HG03354 (cell line): ENCODE data around the gene ADCY4.
"Not testable (repeated sequence)": the region's sequence is repeated elsewhere in the genome, so short reads cannot be mapped to it uniquely, and the experiment has no call there.

Experiments used
- ATAC-seq: cut with Tn5 transposase; IDR thresholded peaks from one replicate; pipeline ENCODE4 v1.9.1; 2021; ENCODE audit warnings: mild to moderate bottlenecking; ENCODE audit not compliant: unreplicated experiment, poor library complexity, severe bottlenecking

ADCY4 gene

GRCh38 chr14:24342889-24343288 is 8.0 kb upstream of the ADCY4 start:
- no peak for ATAC-seq

- ATAC-seq: no peak
Measured at GRCh38 chr14:24340606-24341005, 5.7 kb upstream of the ADCY4 start.

- ATAC-seq: peak; percentile 87
Measured at GRCh38 chr14:24339284-24340151, 4.6 kb upstream of the ADCY4 start, which contains the start of gene RIPK3. TSS of gene RIPK3 (minus strand) at chr14:24339991. CDS start at chr14:24339826, 165 bp downstream.

GRCh38 chr14:24338843-24339242 is 4.0 kb upstream of the ADCY4 start:
- ATAC-seq: no peak

DNA sequence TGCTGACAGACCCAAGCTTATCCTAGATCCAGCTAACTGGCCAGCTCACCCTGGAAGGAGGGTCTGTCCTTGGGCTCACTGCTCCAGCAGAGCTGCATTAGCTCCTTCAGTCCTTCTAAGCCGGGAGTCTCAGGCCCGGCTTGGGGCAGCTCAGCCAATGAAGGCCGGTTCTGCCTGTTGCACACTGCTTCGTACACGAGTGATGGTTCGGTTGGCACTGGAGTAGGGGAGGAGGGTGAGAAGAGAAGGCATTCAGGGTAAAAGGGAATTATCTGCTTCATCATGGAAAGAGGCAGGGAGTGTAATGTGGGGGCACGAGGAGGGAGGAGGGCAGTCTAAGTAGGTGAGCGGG is 2.9 kb upstream of the ADCY4 start:
- no peak for ATAC-seq

- no peak for ATAC-seq
Measured at GRCh38 chr14:24337144-24337823, 2.4 kb upstream of the ADCY4 start.

- ATAC-seq: no peak
Measured at GRCh38 chr14:24335461-24336171, 745 bp upstream of the ADCY4 start.

- peak; percentile 88 for ATAC-seq
Measured at GRCh38 chr14:24332268-24332993, 2.4 kb downstream of the ADCY4 start.

DNA sequence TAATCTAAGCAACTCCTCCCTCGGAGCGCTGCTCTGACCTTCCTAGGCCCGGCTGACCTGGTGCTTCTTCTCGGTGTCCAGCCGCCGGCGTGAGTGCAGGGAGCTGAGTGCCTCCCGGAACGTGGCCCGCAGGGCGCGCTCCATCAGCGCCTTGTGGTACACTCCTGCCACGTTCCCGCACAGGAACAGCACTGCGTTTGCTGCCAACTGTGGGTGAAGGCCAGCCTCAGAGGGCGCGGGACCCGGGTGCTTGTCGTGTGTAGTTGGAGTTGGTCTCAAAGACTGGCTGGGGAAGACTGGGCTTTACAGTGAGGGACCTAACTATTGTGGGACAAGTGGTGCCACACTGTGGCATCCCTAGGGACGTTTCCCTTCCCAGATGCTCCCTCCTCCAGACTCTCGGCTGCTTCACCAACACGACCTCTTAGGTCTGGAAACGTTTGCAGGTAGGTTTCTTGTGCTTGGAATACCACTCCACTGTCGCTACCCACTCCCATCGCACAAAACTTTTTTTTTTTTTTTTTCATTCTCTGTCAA is 3.1 kb downstream of the ADCY4 start:
- peak; percentile 2 for ATAC-seq

GRCh38 chr14:24330973-24331674 is 3.7 kb downstream of the ADCY4 start:
- no peak for ATAC-seq

DNA sequence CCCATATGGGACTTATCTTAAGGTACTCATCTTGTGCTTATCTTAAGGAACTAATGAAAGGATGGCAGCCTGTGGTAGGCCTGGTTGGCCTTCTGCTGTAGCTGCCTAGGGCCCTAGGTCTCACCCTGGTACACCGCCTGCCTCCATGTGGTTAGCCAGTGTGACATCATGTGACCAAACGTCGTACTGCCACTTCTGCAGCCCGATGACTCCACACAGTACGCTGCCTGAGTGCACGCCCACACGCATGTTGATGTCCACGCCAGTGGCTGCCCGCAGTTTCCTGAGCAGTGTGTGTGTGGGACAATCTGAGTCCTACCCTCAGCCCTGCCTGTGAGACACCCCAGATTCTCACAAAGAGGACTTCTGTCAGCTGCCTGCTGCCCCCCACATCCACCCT is 5.1 kb downstream of the ADCY4 start:
- no peak for ATAC-seq

DNA sequence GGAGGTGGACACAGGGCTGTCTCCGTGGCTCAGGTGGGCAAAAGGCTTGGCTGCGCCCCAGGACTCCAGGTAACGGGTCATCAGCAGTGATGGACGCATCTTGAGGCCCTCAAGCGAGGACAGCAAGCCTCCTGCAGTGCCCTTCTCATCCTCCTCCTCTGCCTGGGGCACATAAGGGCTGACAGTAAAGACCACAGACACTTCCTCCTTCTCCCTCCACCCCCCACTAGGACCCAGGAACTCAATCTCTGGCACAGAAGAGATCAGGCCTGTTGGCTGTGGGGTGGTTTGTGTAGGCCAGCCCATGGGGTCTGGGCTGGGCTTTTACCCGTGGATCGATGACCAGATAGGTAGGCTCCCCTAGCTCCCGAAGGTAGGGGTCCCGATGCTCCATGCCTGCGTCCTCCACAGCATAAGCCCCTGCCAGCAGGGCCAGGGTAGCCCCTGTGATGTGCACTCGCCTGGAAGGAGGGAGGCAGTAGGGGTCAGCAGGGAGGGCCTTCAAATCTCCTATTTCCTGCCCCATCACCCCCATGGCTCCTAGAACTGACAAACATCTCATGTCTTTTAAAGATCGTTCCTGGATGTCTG is 5.7 kb downstream of the ADCY4 start:
- no peak for ATAC-seq

- ATAC-seq: not testable (repeated sequence)
Measured at GRCh38 chr14:24327914-24328313, 7.0 kb downstream of the ADCY4 start.

DNA sequence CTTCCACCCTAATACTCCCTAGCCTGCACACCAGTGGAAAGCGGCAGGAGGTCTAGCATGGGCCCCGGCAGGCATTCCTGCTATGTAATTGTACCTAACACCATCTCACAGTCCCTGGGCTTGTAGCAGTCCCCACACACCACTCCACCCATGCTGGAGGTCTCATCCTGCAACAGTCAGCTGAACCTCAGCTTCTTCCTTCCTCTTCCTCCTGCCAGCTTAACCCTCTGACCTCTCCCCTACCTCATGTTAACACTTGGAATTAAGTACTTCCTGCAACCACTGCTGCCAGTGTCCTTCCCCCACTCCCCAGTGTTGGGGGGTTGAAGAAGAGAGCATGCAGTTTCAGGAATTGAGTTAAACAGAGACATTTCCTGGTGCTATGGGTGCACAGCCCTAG is 7.6 kb downstream of the ADCY4 start:
- ATAC-seq: no peak

GRCh38 chr14:24325963-24326362 is 8.9 kb downstream of the ADCY4 start:
- ATAC-seq: no peak

DNA sequence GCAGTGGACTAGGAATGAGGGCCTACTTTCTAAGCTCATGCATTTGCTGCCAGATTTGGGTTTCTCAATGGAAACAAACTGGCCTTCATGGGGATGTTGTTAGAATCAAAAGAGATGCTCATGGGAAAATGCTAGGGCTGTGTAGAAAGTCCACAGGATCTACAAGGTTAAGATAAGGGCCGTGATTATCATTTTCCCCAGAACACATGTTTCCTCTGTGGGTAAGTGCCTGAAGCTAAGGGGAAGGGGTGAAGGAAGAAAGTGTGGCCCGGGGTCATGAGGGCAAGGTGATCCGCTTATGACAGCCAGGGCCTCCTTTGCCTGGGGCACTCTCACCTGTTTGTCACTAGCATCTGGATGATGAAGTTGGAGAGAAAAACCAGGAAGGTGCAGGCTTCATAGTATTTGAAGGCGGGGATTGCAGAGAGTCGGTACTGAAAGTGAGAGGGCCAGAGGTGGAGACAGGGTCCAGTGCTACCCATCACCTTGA is 9.8 kb downstream of the ADCY4 start:
- no peak for ATAC-seq

GRCh38 chr14:24324024-24324423 is 10.8 kb downstream of the ADCY4 start:
- no peak for ATAC-seq

DNA sequence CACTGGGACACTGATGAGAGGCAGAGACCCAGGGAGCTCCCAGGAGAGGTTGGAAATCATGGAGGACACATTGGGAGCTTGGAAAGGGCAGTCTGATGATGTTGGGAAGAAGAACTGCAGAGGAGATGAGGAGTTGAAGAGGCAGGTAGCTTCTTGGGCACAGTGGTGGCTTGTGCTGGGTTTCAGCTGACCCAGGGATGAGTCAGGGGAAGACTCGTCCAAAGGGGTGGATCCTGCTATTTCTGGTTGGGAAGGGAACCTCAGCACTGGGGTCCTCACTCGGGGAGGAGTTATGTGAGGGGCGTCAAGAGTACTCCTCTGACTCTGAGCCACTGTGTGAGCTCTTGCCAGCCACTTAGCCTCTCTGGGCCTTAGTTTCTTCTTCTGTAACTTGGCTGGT is 11.5 kb downstream of the ADCY4 start:
- ATAC-seq: no peak

DNA sequence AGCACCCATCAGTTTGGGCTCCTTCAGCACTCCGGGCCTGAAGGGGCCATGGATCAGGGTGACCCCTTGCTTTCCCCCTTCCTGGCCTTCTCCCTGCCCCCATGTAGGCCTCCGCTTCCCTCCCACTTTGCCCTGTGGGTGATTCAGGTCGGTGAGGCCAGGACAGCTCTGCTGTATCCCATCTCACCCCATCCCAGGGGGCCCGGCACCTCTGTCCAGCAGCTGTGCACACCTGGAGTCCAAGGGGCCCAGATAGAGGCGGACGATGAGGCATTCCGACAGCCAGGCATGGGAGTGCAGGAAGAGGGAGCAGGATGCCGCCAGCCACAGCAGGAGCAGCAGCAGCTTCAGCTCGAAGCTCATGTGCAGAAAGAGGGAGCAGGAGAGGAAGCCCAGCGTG is 12.2 kb downstream of the ADCY4 start:
- ATAC-seq: no peak
